ENCODE measurements around the gene LARGE1.

LARGE1 gene

GRCh38 chr22:33362702-33363101 lies 557.6 kb downstream of the LARGE1 start:
- TF ChIP-seq TEAD4 (IDR thresholded peaks at IDR 0.05) (no peak), CEBPB (IDR thresholded peaks at IDR 0.05) (no peak), EP300 (IDR thresholded peaks at IDR 0.05; ENCODE audit: borderline replicate concordance) (no peak), ZBTB7A (IDR thresholded peaks at IDR 0.05; ENCODE audit: low read depth) (no peak), REST (IDR thresholded peaks at IDR 0.05; ENCODE audit: low read depth) (no peak), TCF12 (IDR thresholded peaks at IDR 0.05; ENCODE audit: low read depth) (no peak), YY1 (IDR thresholded peaks at IDR 0.05; ENCODE audit: low read depth) (no peak), EGR1 (IDR thresholded peaks at IDR 0.05) (no peak), TAF1 (IDR thresholded peaks at IDR 0.05; ENCODE audit: low read depth) (no peak), CREB1 (IDR thresholded peaks at IDR 0.05; ENCODE audit: low read depth) (no peak)

GRCh38 chr22:33361581-33361980 lies 558.7 kb downstream of the LARGE1 start:
- no peak for TF ChIP-seq FOXM1 (IDR thresholded peaks at IDR 0.05; ENCODE audit: borderline replicate concordance, low read depth)
- no peak for TF ChIP-seq CREB1 (IDR thresholded peaks at IDR 0.05; ENCODE audit: low read depth)
- no peak for TF ChIP-seq ZBTB7A (IDR thresholded peaks at IDR 0.05; ENCODE audit: low read depth)
- TF ChIP-seq MAX (IDR thresholded peaks at IDR 0.05): no peak
- no peak for TF ChIP-seq REST (IDR thresholded peaks at IDR 0.05; ENCODE audit: low read depth)
- no peak for TF ChIP-seq TCF12 (IDR thresholded peaks at IDR 0.05; ENCODE audit: low read depth)

- TF ChIP-seq RAD21 (IDR thresholded peaks at IDR 0.05; ENCODE audit: low read depth) (no peak), NFIC (IDR thresholded peaks at IDR 0.05) (no peak), USF1 (IDR thresholded peaks at IDR 0.05) (no peak), TCF12 (IDR thresholded peaks at IDR 0.05; ENCODE audit: low read depth) (no peak), MAX (IDR thresholded peaks at IDR 0.05) (no peak), CEBPB (IDR thresholded peaks at IDR 0.05) (no peak), EGR1 (IDR thresholded peaks at IDR 0.05) (no peak), CREB1 (IDR thresholded peaks at IDR 0.05; ENCODE audit: low read depth) (no peak)
Measured at GRCh38 chr22:33357981-33358399, 562.3 kb downstream of the LARGE1 start.

- no peak for TF ChIP-seq FOXM1 (IDR thresholded peaks at IDR 0.05; ENCODE audit: borderline replicate concordance, low read depth)
- no peak for TF ChIP-seq TAF1 (IDR thresholded peaks at IDR 0.05; ENCODE audit: low read depth)
- TF ChIP-seq NFIC (IDR thresholded peaks at IDR 0.05): no peak
- no peak for TF ChIP-seq REST (IDR thresholded peaks at IDR 0.05; ENCODE audit: low read depth)
- TF ChIP-seq TCF12 (IDR thresholded peaks at IDR 0.05; ENCODE audit: low read depth): no peak
- TF ChIP-seq CEBPB (IDR thresholded peaks at IDR 0.05): no peak
- TF ChIP-seq ZBTB7A (IDR thresholded peaks at IDR 0.05; ENCODE audit: low read depth): no peak
- TF ChIP-seq YY1 (IDR thresholded peaks at IDR 0.05; ENCODE audit: low read depth): no peak
- TF ChIP-seq MAX (IDR thresholded peaks at IDR 0.05): no peak
- TF ChIP-seq EGR1 (IDR thresholded peaks at IDR 0.05): no peak
- no peak for TF ChIP-seq CREB1 (IDR thresholded peaks at IDR 0.05; ENCODE audit: low read depth)
- no peak for TF ChIP-seq USF1 (IDR thresholded peaks at IDR 0.05)
- no peak for TF ChIP-seq TEAD4 (IDR thresholded peaks at IDR 0.05)
- TF ChIP-seq RAD21 (IDR thresholded peaks at IDR 0.05; ENCODE audit: low read depth): no peak
Measured at GRCh38 chr22:33354928-33355327, 565.3 kb downstream of the LARGE1 start.

GRCh38 chr22:33353502-33353901 lies 566.8 kb downstream of the LARGE1 start:
- TF ChIP-seq CREB1 (IDR thresholded peaks at IDR 0.05; ENCODE audit: low read depth) (no peak), YY1 (IDR thresholded peaks at IDR 0.05; ENCODE audit: low read depth) (no peak), MAX (IDR thresholded peaks at IDR 0.05) (no peak), FOXM1 (IDR thresholded peaks at IDR 0.05; ENCODE audit: borderline replicate concordance, low read depth) (no peak), TEAD4 (IDR thresholded peaks at IDR 0.05) (no peak), EP300 (IDR thresholded peaks at IDR 0.05; ENCODE audit: borderline replicate concordance) (no peak), CEBPB (IDR thresholded peaks at IDR 0.05) (no peak), USF1 (IDR thresholded peaks at IDR 0.05) (no peak), RAD21 (IDR thresholded peaks at IDR 0.05; ENCODE audit: low read depth) (no peak), ZBTB7A (IDR thresholded peaks at IDR 0.05; ENCODE audit: low read depth) (no peak), REST (IDR thresholded peaks at IDR 0.05; ENCODE audit: low read depth) (no peak), NFIC (IDR thresholded peaks at IDR 0.05) (no peak), TAF1 (IDR thresholded peaks at IDR 0.05; ENCODE audit: low read depth) (no peak), TCF12 (IDR thresholded peaks at IDR 0.05; ENCODE audit: low read depth) (no peak), EGR1 (IDR thresholded peaks at IDR 0.05) (no peak)
